DMS153 (cell line): ENCODE results near the gene AURKA.

ENCODE experiments used
- DNase-seq: peaks from one replicate; lab custom pipeline; 2025; lab: John Stamatoyannopoulos, UW

Gene AURKA

GRCh38 chr20:56392132-56392880, at the start of gene AURKA, which contains the start of gene CSTF1:
AURKA (minus strand) TSS chr20:56392215; CDS start chr20:56388197, 4,018 bp downstream.
CSTF1 (plus strand) TSS chr20:56392645; CDS start chr20:56395553, 2,908 bp downstream.
- DNase-seq: peak; percentile 94

GRCh38 chr20:56440346-56441007, 48.5 kb upstream of the AURKA start:
- no peak for DNase-seq

- no peak for DNase-seq
Measured at GRCh38 chr20:56439771-56440291, 47.8 kb upstream of the AURKA start.

GRCh38 chr20:56438284-56438683, 46.3 kb upstream of the AURKA start:
- DNase-seq: no peak

- no peak for DNase-seq
Measured at GRCh38 chr20:56437196-56437960, 45.4 kb upstream of the AURKA start.

- no peak for DNase-seq
Measured at GRCh38 chr20:56433880-56434255, 41.9 kb upstream of the AURKA start.

- no peak for DNase-seq
Measured at GRCh38 chr20:56433221-56433879, 41.3 kb upstream of the AURKA start.

- DNase-seq: no peak
Measured at GRCh38 chr20:56431471-56431870, 39.5 kb upstream of the AURKA start.

- no peak for DNase-seq
Measured at GRCh38 chr20:56430957-56431356, 38.9 kb upstream of the AURKA start.

GRCh38 chr20:56430461-56430860, 38.4 kb upstream of the AURKA start:
- no peak for DNase-seq

- no peak for DNase-seq
Measured at GRCh38 chr20:56429941-56430340, 37.9 kb upstream of the AURKA start.

GRCh38 chr20:56429502-56429901, 37.5 kb upstream of the AURKA start:
- no peak for DNase-seq

- no peak for DNase-seq
Measured at GRCh38 chr20:56428881-56429280, 36.9 kb upstream of the AURKA start.

- no peak for DNase-seq
Measured at GRCh38 chr20:56428410-56428809, 36.4 kb upstream of the AURKA start.

GRCh38 chr20:56427797-56428196, 35.8 kb upstream of the AURKA start:
- DNase-seq: no peak

- DNase-seq: no peak
Measured at GRCh38 chr20:56426926-56427325, 34.9 kb upstream of the AURKA start.

GRCh38 chr20:56426026-56426425, 34.0 kb upstream of the AURKA start:
- no peak for DNase-seq

- no peak for DNase-seq
Measured at GRCh38 chr20:56424931-56425330, 32.9 kb upstream of the AURKA start.

GRCh38 chr20:56423886-56424285, 31.9 kb upstream of the AURKA start:
- DNase-seq: no peak

- DNase-seq: no peak
Measured at GRCh38 chr20:56423211-56423610, 31.2 kb upstream of the AURKA start.

GRCh38 chr20:56422824-56423189, 30.8 kb upstream of the AURKA start:
- no peak for DNase-seq
